DND-41 (cell line): ENCODE measurements around the gene ELOA.

Experiments used
- EZH2 ChIP-seq: IDR thresholded peaks from 3 replicates; pipeline ENCODE4 v1.6.1; 2012; ENCODE audit warnings: borderline replicate concordance, low read depth, mild to moderate bottlenecking, moderate library complexity, low read length, inconsistent platforms; ENCODE audit not compliant: severe bottlenecking
- TF ChIP-seq, protein P1 (sequence below): IDR thresholded peaks from 2 replicates; pipeline ENCODE4 v1.5.1; 2012; ENCODE audit warnings: borderline replicate concordance, low read length, moderate library complexity, mild to moderate bottlenecking; ENCODE audit not compliant: poor library complexity, severe bottlenecking; ENCODE audit errors: extremely low read depth

DNA sequence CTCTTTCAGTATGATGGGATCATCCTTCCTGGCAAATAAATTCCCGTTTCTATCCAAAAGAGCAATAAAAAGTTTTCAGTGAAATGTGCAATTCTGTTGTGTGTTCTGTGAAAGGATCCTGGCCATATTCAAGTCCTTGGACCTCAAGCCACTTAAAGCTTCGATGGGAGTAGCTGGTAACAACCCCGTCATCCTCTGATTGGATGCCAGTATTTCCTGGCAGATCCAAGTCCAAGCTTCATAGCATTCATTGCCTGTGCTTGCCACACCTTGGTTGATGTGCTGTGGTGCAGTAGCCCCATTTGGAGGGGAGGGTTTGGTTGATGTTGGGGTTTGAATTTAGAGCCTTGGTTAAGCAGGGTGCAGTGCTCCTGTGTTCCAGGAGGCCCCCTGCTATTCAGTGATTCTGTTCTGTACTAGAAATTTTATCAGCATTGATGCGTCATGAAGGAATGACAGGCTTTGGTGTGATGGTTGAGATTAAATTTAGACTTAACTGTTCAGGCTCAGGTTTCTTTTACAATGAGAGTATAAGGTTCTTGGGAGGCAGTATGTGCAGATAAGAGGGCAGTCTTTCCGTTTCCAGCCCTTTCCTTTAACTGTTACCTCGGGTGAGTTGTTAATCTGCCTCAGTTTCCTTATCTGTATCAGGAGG is 46.8 kb upstream of the ELOA start:
- TF ChIP-seq, protein P1, sequence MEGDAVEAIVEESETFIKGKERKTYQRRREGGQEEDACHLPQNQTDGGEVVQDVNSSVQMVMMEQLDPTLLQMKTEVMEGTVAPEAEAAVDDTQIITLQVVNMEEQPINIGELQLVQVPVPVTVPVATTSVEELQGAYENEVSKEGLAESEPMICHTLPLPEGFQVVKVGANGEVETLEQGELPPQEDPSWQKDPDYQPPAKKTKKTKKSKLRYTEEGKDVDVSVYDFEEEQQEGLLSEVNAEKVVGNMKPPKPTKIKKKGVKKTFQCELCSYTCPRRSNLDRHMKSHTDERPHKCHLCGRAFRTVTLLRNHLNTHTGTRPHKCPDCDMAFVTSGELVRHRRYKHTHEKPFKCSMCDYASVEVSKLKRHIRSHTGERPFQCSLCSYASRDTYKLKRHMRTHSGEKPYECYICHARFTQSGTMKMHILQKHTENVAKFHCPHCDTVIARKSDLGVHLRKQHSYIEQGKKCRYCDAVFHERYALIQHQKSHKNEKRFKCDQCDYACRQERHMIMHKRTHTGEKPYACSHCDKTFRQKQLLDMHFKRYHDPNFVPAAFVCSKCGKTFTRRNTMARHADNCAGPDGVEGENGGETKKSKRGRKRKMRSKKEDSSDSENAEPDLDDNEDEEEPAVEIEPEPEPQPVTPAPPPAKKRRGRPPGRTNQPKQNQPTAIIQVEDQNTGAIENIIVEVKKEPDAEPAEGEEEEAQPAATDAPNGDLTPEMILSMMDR = no peak
- no peak for TF ChIP-seq EZH2
